GM13976 (cell line): ENCODE results near the gene FEM1A.
"Not testable (repeated sequence)": the region's sequence is repeated elsewhere in the genome, so short reads cannot be mapped to it uniquely, and the experiment has no call there.

Experiments
- DNase-seq: peaks from one replicate; pipeline ENCODE4 v3.0.0; 2012; ENCODE audit warnings: low spot score
- in situ Hi-C: fragments of 300-500 bp; cut with MboI; formaldehyde crosslinking; loops from one replicate; pipeline ENCODE4 v1.12.0; 2022; ENCODE audit warnings: low sequenced_read_pairs, mixed read lengths, inconsistent platforms; ENCODE audit not compliant: unreplicated experiment
- TF ChIP-seq, protein P1 (sequence below): IDR thresholded peaks from 2 replicates; pipeline ENCODE4 v1.5.1; 2012; ENCODE audit warnings: borderline replicate concordance, mild to moderate bottlenecking; ENCODE audit not compliant: insufficient read depth; ENCODE audit errors: extremely low read depth, missing control alignments, control extremely low read depth

The FEM1A gene

DNA sequence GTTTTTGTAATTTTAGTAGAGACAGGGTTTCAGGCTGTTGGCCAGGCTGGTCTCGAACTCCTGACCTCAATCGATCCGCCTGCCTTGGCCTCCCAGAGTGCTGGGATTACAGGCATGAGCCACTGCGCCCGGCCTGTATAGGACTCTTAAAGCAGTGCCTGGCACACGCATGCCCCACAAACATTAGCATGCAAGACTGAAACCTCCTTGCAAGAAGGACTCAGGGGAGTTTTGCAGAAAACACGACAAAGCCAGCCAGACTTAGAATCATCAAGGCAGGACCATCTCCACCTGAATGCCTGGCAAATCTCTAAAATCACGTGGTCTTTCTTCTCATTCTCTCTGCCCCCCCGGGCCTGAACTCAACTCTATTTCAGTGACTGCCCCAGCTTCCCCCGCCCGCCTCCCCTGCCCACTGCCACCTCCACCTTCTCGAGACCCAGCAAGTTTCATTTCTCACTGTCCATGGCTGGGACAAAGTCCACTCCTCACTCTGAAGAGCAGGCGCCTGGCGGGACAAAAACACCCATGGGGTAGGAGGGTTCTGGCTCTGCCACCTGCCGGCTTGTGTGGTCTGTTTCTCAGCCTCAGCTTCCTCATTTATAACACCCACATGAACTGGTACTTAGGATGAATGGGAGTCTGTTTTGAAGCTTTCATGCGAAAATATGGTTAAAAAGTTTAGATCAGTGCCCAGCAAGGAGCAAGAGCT is 37.6 kb downstream of the FEM1A start:
- TF ChIP-seq, protein P1, sequence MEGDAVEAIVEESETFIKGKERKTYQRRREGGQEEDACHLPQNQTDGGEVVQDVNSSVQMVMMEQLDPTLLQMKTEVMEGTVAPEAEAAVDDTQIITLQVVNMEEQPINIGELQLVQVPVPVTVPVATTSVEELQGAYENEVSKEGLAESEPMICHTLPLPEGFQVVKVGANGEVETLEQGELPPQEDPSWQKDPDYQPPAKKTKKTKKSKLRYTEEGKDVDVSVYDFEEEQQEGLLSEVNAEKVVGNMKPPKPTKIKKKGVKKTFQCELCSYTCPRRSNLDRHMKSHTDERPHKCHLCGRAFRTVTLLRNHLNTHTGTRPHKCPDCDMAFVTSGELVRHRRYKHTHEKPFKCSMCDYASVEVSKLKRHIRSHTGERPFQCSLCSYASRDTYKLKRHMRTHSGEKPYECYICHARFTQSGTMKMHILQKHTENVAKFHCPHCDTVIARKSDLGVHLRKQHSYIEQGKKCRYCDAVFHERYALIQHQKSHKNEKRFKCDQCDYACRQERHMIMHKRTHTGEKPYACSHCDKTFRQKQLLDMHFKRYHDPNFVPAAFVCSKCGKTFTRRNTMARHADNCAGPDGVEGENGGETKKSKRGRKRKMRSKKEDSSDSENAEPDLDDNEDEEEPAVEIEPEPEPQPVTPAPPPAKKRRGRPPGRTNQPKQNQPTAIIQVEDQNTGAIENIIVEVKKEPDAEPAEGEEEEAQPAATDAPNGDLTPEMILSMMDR = no peak
- peak; percentile 44 for DNase-seq
- in situ Hi-C loops = no loop called here

DNA sequence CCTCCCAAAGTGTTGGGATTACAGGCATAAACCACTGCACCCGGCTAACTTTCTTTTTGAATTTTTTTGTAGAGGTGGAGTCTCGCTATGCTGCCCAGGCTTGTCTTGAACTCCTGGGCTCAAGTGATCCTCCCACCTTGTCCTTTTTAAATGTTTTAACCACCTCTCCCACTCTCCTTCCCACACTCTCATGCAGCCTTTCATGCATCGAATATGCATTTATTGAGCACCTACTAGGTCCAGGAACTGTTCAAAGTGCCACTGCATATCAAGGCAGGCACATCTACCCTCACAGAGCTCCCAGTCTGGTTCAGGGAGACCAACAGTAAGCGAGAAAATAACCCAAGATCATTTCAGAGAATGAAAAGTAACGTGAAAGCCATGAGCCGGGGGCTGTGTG is 38.8 kb downstream of the FEM1A start:
- no peak for DNase-seq

DNA sequence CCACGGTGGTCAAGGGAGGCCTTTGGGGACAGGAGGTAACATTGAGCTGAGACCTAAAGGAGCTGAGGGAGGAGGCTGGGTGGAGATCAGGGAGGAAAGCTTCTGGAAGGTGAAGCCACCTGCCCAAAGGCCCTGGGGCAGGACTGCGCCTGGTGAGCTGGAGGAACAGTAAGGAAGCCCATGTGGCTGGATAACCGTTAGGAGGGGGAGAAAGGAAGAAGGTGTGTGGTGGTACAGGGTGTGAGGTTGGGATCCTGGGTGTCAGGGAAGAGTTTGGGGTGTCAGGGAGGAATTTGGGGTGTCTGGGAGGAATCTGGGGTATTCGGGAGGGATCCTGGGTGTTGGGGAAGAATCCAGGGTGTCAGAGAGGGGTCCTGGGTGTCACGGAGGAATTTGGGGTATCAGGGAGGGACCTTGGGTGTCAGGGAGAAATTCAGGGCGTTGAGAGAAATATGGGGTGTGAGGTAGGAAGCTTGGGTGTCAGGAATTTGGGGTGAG is 39.3 kb downstream of the FEM1A start:
- in situ Hi-C loops = no loop called here
- DNase-seq = no peak
- TF ChIP-seq, protein P1 = no peak

More for the DNA sequence above, 38.8 kb downstream of the FEM1A start:
- in situ Hi-C loops = no loop called here
- TF ChIP-seq, protein P1 = no peak

DNA sequence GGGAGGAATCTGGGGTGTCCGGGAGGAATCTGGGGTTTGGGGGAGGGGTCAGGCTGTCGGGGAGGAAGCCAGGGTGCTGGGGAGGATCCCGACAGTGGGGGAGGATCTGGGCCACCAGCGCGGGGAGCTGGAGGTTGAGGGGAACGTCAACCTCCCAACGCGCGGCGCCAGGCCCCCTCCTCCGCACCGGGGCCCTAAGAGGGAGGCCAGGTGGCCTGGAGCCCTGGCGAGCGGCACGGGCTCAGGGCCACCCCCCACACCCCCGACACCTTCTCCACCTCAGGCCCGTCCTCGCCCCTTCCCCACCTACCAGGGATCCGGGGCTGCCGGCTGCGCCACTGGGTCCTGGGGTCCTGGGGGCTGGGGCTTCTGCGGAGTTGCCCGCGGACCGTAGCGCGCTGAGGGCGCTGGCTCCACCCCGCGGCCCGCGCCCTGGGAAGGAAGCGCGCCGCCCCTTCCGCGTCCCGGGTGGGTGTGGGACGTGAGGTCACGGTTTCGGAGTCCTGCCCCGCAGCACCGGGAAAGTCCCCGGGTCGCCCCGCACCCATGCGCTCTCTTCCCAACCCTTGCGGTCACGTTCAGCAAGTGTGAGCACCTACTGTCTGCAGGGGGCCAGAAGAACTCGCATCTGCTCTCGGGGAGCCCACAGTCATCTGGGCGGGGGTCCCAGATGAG is 39.9 kb downstream of the FEM1A start, which contains the start of gene TICAM1:
TICAM1 (minus strand) TSS at position 409 of the 675 bp plus-strand sequence. CDS start 13,335 bp downstream, outside the sequence.
- TF ChIP-seq, protein P1 = no peak
- in situ Hi-C loops = no loop called here
- peak; percentile 85 for DNase-seq

DNA sequence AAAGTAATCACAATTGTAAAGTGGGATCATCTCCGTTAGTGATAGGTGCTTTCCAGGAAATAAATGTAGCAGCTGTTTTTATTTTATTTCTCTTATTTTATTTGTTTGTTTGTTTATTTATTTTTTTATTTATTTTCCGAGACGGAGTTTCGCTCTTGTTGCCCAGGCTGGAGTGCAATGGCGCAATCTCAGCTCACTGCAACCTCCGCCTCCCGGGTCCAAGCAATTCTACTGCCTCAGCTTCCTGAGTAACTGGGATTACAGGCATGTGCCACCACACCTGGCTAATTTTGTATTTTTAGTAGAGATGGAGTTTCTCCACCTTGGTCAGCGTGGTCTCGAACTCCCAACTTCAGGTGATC is 40.4 kb downstream of the FEM1A start:
- DNase-seq, in situ Hi-C loops: not testable (repeated sequence)

DNA sequence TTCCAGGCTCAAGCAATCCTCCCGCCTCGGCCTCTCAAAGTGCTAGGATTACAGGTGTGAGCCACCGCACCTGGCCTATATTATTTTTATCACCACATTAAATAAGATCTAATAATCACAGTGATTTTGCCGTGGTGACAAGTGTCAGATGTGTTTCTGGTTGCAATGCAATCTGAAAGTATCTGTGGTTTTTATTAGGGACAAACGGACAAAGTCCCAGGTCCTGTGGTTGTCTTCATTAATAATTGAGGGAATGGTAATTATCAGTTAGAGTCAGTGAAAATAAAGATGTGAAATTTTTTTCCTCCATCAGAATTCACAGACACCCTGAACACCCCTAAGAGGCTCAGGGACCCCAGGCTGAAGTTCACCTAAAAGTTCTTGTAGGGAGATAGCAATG is 41.2 kb downstream of the FEM1A start:
- TF ChIP-seq, protein P1 = no peak
- in situ Hi-C loops = no loop called here
- no peak for DNase-seq

DNA sequence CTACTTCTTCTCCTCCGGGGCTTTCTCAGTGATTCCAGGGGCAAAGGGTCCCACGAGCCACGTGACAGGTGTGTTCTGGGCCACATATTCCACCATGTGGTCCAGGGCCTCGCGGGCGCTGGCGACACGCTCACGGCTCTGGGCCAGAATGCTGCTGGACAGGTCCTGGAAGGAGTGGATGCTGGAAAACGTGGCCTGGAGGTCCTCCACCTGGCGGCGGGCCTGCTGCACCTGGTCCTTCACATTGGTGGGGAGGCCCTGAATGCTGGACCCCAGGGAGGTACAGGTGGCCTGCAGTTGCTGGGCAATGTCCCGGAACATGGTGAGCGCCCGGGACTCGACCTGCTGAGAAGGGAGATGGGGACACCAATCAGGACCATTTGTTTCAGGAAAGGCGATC is 47.7 kb downstream of the FEM1A start:
- TF ChIP-seq, protein P1 = no peak
- DNase-seq = no peak
- in situ Hi-C loops = no loop called here
